COLO668 (cell line): ENCODE results near the gene GPRC5B.

Experiments
- DNase-seq: peaks from one replicate; lab custom pipeline; 2025; ENCODE audit not compliant: unreplicated experiment; lab: John Stamatoyannopoulos, UW

GPRC5B gene

GRCh38 chr16:19898924-19899604 lies 14.4 kb upstream of the GPRC5B start:
- peak; percentile 64 for DNase-seq

GRCh38 chr16:19898166-19898565 lies 13.5 kb upstream of the GPRC5B start:
- DNase-seq, result no peak

GRCh38 chr16:19896951-19897350 lies 12.3 kb upstream of the GPRC5B start:
- no peak for DNase-seq

- DNase-seq, result no peak
Measured at GRCh38 chr16:19894586-19894985, 9.9 kb upstream of the GPRC5B start.

- no peak for DNase-seq
Measured at GRCh38 chr16:19892902-19893301, 8.3 kb upstream of the GPRC5B start.

GRCh38 chr16:19890901-19891300 lies 6.3 kb upstream of the GPRC5B start:
- DNase-seq, result no peak

GRCh38 chr16:19888834-19889233 lies 4.2 kb upstream of the GPRC5B start:
- DNase-seq, result no peak

- DNase-seq, result peak; percentile 66
Measured at GRCh38 chr16:19886073-19886941, 1.7 kb upstream of the GPRC5B start.

- DNase-seq, result no peak
Measured at GRCh38 chr16:19885451-19886072, 914 bp upstream of the GPRC5B start.

GRCh38 chr16:19883966-19884485 lies 622 bp downstream of the GPRC5B start:
- DNase-seq, result peak; percentile 31

- peak; percentile 13 for DNase-seq
Measured at GRCh38 chr16:19883296-19883965, 1.2 kb downstream of the GPRC5B start.

GRCh38 chr16:19882646-19883045 lies 2.0 kb downstream of the GPRC5B start:
- no peak for DNase-seq

GRCh38 chr16:19882186-19882585 lies 2.5 kb downstream of the GPRC5B start:
- no peak for DNase-seq

GRCh38 chr16:19881783-19882182 lies 2.9 kb downstream of the GPRC5B start:
- DNase-seq, result no peak

- no peak for DNase-seq
Measured at GRCh38 chr16:19881028-19881427, 3.6 kb downstream of the GPRC5B start.

- peak; percentile 94 for DNase-seq
Measured at GRCh38 chr16:19879241-19879792, 5.3 kb downstream of the GPRC5B start.

GRCh38 chr16:19878757-19879156 lies 5.9 kb downstream of the GPRC5B start:
- no peak for DNase-seq

GRCh38 chr16:19876501-19877059 lies 8.1 kb downstream of the GPRC5B start:
- DNase-seq, result no peak

GRCh38 chr16:19875900-19876299 lies 8.7 kb downstream of the GPRC5B start:
- DNase-seq, result no peak

GRCh38 chr16:19874851-19875546 lies 9.6 kb downstream of the GPRC5B start:
- peak; percentile 65 for DNase-seq
